Heart left ventricle (tissue), 13 donors: ENCODE results near the gene WIPF3.

Experiments
- CTCF ChIP-seq, 12 donors: fragments of 200-600 bp; sonication (generic) in 4 of 12; IDR thresholded peaks; one replicate each; pipeline versions ENCODE4 v1.5.0 to v1.8.0; 2018 to 2022; ENCODE audit warnings: antibody characterized with exemption in 12 of 12, mild to moderate bottlenecking in 5 of 12
- POLR2A ChIP-seq, 2 donors: fragments of 450-650 bp; IDR thresholded peaks; one replicate each; pipeline ENCODE4 v1.6.1; 2017; ENCODE audit warnings: antibody characterized with exemption in 2 of 2, mild to moderate bottlenecking in 2 of 2, moderate library complexity in 2 of 2
- donor health status: ischemic (EF 13 %, LVEDD 7.1; RV severe dilation, severe dysfunction).
- donor health status: DM: no; HTN: yes; CAD: no.
- donor health status: DM: no; HTN: no; CAD: no.
- donor health status: ischemic (EF 25% LVEDD 6.9; RV normal size, moderate dysfunction).
- donor health status: ischemic (EF 25% LVEDD 5.7; RV mildly dilated, moderate dysfunction).
- donor health status: ischemic (EF 35%, LVEDD 5.7; RV mildly dilated, moderate dysfunction).
- donor health status: nonischemic (EF 11% LVEDD 7.7; RV severe dilation, severe dysfunction).
- donor health status: DM: yes; HTN: yes; CAD: no.
- donor health status: PGD.
- donor health status: ischemic (EF 29% LVEDD 5.4; RV normal size, mild dysfunction).
- donor health status: nonischemic (EF 23%, LVEDD 6.1; RV moderate dilation, normal function).

- no peak for TF ChIP-seq CTCF (IDR thresholded peaks at IDR 0.05)
- TF ChIP-seq POLR2A (IDR thresholded peaks at IDR 0.05), result no peak
Observed at GRCh38 chr7:29965030-29965429, 158.7 kb downstream of the WIPF3 start.
